Breast epithelium (tissue), 4 donors: ENCODE data around the gene E2F2. TPM values are rescaled to one million over a fixed set of nuclear protein-coding genes. Genes with fewer than 3 reads are reported as not detected.
A peak's percentile ranks its signal among the peaks of the same experiment; 100 is the strongest.
"Not testable (repeated sequence)": the region's sequence is repeated elsewhere in the genome, so short reads cannot be mapped to it uniquely, and the experiment has no call there.

Source experiments
- DNase-seq, 2 donors: peaks; one replicate each; pipeline ENCODE4 v3.0.0-alpha.2; 2019; ENCODE audit warnings: low spot score in 2 of 2
- H3K27ac ChIP-seq, 2 donors: fragments of 200-600 bp; sonication (generic) in 1 of 2; one replicate each; pipeline ENCODE4 v1.5.1; 2016 to 2019; ENCODE audit warnings: mild to moderate bottlenecking in 1 of 2
- H3K27me3 ChIP-seq, 2 donors: fragments of 200-600 bp; sonication (generic) in 1 of 2; one replicate each; pipeline versions ENCODE4 v1.5.1 to v1.6.0; 2017 to 2019; ENCODE audit warnings: control low read depth in 1 of 2, mild to moderate bottlenecking in 1 of 2
- H3K36me3 ChIP-seq: fragments of 200-600 bp; one replicate; pipeline ENCODE4 v1.5.1; 2019
- H3K4me1 ChIP-seq, 2 donors: fragments of 200-600 bp; sonication (generic); one replicate each; pipeline ENCODE4 v1.5.1; 2016 to 2019; ENCODE audit warnings: control low read depth in 1 of 2
- H3K4me3 ChIP-seq, 3 donors: fragments of 200-600 bp; sonication (generic); 1 replicate in 2 of 3; 2 replicates in 1 of 3; pipeline ENCODE4 v1.5.1; 2016 to 2019; ENCODE audit warnings: mild to moderate bottlenecking in 3 of 3, moderate library complexity in 2 of 3
- H3K9me3 ChIP-seq, 2 donors: fragments of 200-600 bp; sonication (generic) in 1 of 2; one replicate each; pipeline ENCODE4 v1.5.1; 2016 to 2019; ENCODE audit warnings: control low read depth in 1 of 2
- CTCF ChIP-seq, 3 donors: fragments of 450-650 bp; IDR thresholded peaks; one replicate each; pipeline ENCODE4 v1.5.1; 2016 to 2017; ENCODE audit warnings: antibody characterized with exemption in 3 of 3, mild to moderate bottlenecking in 3 of 3, moderate library complexity in 3 of 3
- POLR2A ChIP-seq: fragments of 450-650 bp; IDR thresholded peaks from one replicate; pipeline ENCODE4 v1.6.1; 2016; ENCODE audit warnings: antibody characterized with exemption, mild to moderate bottlenecking, moderate library complexity
- POLR2AphosphoS5 ChIP-seq, 3 donors: sonication (generic); formaldehyde crosslinking; IDR thresholded peaks; one replicate each; pipeline ENCODE4 v1.6.1; 2017; ENCODE audit warnings: antibody characterized with exemption in 3 of 3
- intact Hi-C: fragments of 100-400 bp; cut with DNase I; formaldehyde crosslinking; loops from one replicate; pipeline ENCODE4 v1.15.1; 2023; ENCODE audit warnings: low total_unique reads
- total RNA-seq, 3 donors: library from RNA; depleted of rRNA; stranded (reverse); fragments of >200 nt; gene quantifications; one replicate each; pipeline ENCODE4 v1.1.0, GENCODE V29; 2016

E2F2 gene
- total RNA-seq, 3 donors from 2014 or later, result under 0.01 to 0.73 (median 0.33) TPM

GRCh38 chr1:23544444-23545389 lies 13.7 kb upstream of the E2F2 start:
- Histone ChIP-seq H3K9me3 (no peaks in the 10 kb centered on the region), H3K27me3 (no peaks in the 10 kb centered on the region), H3K27ac (peak overlapping the region in 1 of 2 donors; percentile 19), H3K4me3 (no peak overlapping the region), H3K4me1 (peaks cover 0 to 2% of the 10 kb centered on the region in 2 donors), H3K36me3 (no peaks in the 10 kb centered on the region)
- TF ChIP-seq CTCF (IDR thresholded peaks at IDR 0.05), result peak; percentile 90 to 99 (median 97)
- TF ChIP-seq POLR2AphosphoS5 (IDR thresholded peaks at IDR 0.05), result peak in 1 of 3 donors; percentile 58
- no peak for TF ChIP-seq POLR2A
- intact Hi-C loops, result no loop called here
- DNase-seq, result peak; percentile 66 to 75

DNA sequence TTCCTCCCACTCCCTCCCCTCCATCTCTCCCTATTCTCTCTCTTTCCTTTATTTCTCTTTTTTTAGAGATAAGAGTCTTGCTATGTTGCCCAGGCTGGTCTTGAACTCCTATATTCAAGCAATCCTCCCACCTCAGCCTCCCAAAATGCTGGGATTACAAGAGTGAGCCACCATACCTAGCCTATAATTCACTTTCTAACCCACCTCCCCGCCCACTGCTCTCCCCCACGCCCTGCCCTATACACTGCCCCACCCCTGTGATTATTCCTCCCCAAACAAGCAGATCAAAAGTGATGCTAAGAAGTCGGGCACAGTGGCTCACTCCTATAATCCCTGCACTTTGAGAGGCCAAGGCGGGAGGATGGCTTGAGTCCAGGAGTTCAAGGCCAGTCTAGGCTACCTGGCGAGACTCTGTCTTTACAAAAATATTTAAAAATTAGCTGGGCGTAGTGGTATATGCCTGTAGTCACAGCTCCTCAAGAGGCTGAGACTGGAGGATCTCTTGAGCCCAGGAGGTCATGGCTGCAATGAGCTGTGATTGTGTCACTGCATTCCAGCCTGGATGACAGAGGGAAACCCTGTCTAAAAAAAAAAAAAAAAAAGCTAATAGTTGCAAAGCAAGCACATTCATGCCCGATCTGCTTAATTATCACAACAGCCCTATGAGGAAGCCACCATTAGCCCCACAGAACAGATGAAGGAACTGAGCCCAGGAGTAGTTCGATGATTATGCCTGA lies 12.8 kb upstream of the E2F2 start:
- Histone ChIP-seq H3K27ac (no peak overlapping the region), H3K27me3 (no peaks in the 10 kb centered on the region), H3K36me3 (no peaks in the 10 kb centered on the region), H3K4me3 (no peak overlapping the region), H3K4me1 (peaks cover 0 to 4% of the 10 kb centered on the region in 2 donors), H3K9me3 (no peaks in the 10 kb centered on the region)
- no peak for DNase-seq
- TF ChIP-seq POLR2A, result no peak
- TF ChIP-seq POLR2AphosphoS5 (IDR thresholded peaks at IDR 0.05), result no peak
- TF ChIP-seq CTCF (IDR thresholded peaks at IDR 0.05), result no peak
- intact Hi-C loops, result no loop called here

GRCh38 chr1:23542940-23543339 lies 11.9 kb upstream of the E2F2 start:
- H3K27me3 ChIP-seq, H3K4me1 ChIP-seq, H3K27ac ChIP-seq, DNase-seq, H3K4me3 ChIP-seq, intact Hi-C loops, H3K9me3 ChIP-seq, H3K36me3 ChIP-seq: not testable (repeated sequence)

DNA sequence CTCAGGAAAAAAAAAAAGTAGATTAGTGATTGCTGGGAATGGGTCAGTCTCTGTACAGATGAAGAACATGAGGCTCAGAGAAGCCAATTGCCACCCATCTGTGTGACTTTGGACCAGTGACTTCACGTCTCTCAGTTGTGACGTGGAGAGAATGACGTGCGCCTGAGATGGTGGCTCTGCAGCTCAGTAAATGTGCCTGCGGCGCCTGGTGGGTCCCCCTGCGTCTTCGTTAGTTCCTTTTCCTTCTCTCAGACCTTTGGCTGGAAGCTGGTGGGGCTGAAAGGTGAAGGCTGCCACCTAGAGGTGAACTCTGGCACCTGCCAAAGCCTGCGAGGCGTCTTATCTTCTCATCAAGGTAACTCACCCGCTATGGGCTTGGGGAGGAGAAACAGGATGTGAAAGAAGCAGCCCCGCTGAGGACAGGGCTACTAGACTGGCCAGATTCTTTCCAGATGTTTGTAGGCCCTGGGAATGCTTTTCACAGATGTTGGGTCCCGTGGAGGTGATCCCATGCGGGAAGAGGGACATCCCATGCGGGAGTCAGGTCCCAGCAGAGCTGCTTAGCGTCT lies 8.7 kb upstream of the E2F2 start:
- Histone ChIP-seq H3K9me3 (no peaks in the 10 kb centered on the region), H3K27me3 (no peaks in the 10 kb centered on the region), H3K4me3 (peak overlapping the region in 2 of 3 donors; percentile 25 to 40), H3K27ac (no peak overlapping the region), H3K4me1 (peaks cover 0 to 4% of the 10 kb centered on the region in 2 donors), H3K36me3 (no peaks in the 10 kb centered on the region)
- intact Hi-C loops, result no loop called here
- peak; percentile 83 to 89 for DNase-seq
- TF ChIP-seq CTCF (IDR thresholded peaks at IDR 0.05) (peak; percentile 72 to 95 (median 91)), POLR2AphosphoS5 (IDR thresholded peaks at IDR 0.05) (peak in 1 of 3 donors; percentile 40), POLR2A (no peak)

GRCh38 chr1:23537296-23537973 lies 6.4 kb upstream of the E2F2 start:
- intact Hi-C loops, result no loop called here
- Histone ChIP-seq H3K4me1 (peaks cover 0 to 4% of the 10 kb centered on the region in 2 donors), H3K9me3 (no peaks in the 10 kb centered on the region), H3K27me3 (no peaks in the 10 kb centered on the region), H3K36me3 (no peaks in the 10 kb centered on the region), H3K4me3 (no peak overlapping the region), H3K27ac (no peak overlapping the region)
- DNase-seq, result no peak
- TF ChIP-seq POLR2A (no peak), CTCF (IDR thresholded peaks at IDR 0.05) (no peak), POLR2AphosphoS5 (IDR thresholded peaks at IDR 0.05) (no peak)
